ENCODE data around the gene AP5S1. TPM values are rescaled to one million over a fixed set of nuclear protein-coding genes. Genes with fewer than 3 reads are reported as not detected.

AP5S1 gene
- total RNA-seq, 1 experiment from 2014 or later, result 2.8 TPM

DNA sequence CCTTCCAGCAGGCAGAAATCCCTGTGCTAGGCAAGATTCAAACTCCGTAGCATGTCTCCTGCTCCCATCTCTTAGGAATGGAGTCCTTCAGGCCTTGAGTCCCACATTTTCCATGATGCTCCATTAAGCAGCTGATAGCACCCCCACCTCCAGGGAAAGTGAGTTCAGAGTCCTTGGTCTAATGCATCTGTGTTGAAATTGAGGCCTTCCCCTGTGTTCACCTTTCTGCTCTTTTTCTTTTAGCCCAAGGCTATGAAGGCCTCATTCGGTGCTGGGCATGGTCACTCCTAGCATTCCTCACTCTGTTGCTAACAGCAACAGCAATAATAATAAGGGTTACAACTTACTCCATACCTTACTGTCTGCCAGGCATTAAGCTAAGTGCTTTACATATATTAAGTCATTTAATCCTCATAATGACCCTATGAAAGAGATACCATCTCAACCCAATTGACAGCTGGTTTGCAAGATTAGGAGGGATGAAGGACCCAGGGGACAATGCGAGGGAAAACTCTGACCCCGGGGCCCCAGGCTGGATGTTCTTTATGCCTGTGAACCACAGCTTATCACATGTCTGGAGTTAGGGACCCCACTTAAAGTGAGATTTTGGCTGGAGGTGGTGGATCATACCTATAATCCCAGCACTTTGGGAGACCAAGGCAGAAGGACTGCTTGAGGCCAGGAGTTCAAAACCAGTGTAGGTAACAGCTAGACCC, 51.4 kb downstream of the AP5S1 start:
- ATAC-seq (no peak), DNase-seq (ENCODE audit: low spot score) (no peak)
- Mint-ChIP-seq H3K4me1 (peaks cover 7% of the 10 kb centered on the region), H3K27ac (no peak overlapping the region), H3K9me3 (no peaks in the 10 kb centered on the region), H3K36me3 (peaks cover 12% of the 10 kb centered on the region), H3K27me3 (ENCODE audit: low read depth) (no peaks in the 10 kb centered on the region), H3K4me3 (no peak overlapping the region)
- ChIA-PET CTCF (interaction anchor here (0.6 to 1.3 kb wide), 2 partner anchors 17 to 353 kb away, joined by 3 read pairs; no protein-coding TSS in a partner anchor), POLR2A (no interaction called here)
- TF ChIP-seq TEAD1 (CRISPR knock-in tag; IDR thresholded peaks at IDR 0.05) (no peak), E2F1 (CRISPR knock-in tag; IDR thresholded peaks at IDR 0.05) (no peak), ATF6 (CRISPR knock-in tag; IDR thresholded peaks at IDR 0.05) (no peak), IRF2 (CRISPR knock-in tag; IDR thresholded peaks at IDR 0.05; ENCODE audit: borderline replicate concordance, low read depth) (no peak), ELF4 (CRISPR knock-in tag; IDR thresholded peaks at IDR 0.05; ENCODE audit: low read depth) (no peak), HMGA2 (CRISPR knock-in tag; IDR thresholded peaks at IDR 0.05) (no peak), TP53 (CRISPR knock-in tag; IDR thresholded peaks at IDR 0.05) (no peak), AR (CRISPR knock-in tag; IDR thresholded peaks at IDR 0.05) (no peak), ESRRA (CRISPR knock-in tag; IDR thresholded peaks at IDR 0.05; ENCODE audit: borderline replicate concordance) (no peak), NR1H2 (CRISPR knock-in tag; IDR thresholded peaks at IDR 0.05) (no peak), RORB (CRISPR knock-in tag; IDR thresholded peaks at IDR 0.05) (no peak), TCF7 (CRISPR knock-in tag; IDR thresholded peaks at IDR 0.05; ENCODE audit: low read depth) (no peak), EMX1 (CRISPR knock-in tag; IDR thresholded peaks at IDR 0.05) (no peak), MLX (CRISPR knock-in tag; IDR thresholded peaks at IDR 0.05) (no peak), JAZF1 (CRISPR knock-in tag; IDR thresholded peaks at IDR 0.05) (no peak)
- TF ChIP-seq, protein P1, sequence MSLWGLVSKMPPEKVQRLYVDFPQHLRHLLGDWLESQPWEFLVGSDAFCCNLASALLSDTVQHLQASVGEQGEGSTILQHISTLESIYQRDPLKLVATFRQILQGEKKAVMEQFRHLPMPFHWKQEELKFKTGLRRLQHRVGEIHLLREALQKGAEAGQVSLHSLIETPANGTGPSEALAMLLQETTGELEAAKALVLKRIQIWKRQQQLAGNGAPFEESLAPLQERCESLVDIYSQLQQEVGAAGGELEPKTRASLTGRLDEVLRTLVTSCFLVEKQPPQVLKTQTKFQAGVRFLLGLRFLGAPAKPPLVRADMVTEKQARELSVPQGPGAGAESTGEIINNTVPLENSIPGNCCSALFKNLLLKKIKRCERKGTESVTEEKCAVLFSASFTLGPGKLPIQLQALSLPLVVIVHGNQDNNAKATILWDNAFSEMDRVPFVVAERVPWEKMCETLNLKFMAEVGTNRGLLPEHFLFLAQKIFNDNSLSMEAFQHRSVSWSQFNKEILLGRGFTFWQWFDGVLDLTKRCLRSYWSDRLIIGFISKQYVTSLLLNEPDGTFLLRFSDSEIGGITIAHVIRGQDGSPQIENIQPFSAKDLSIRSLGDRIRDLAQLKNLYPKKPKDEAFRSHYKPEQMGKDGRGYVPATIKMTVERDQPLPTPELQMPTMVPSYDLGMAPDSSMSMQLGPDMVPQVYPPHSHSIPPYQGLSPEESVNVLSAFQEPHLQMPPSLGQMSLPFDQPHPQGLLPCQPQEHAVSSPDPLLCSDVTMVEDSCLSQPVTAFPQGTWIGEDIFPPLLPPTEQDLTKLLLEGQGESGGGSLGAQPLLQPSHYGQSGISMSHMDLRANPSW (CRISPR knock-in tag; conservative IDR thresholded peaks at IDR 0.05; ENCODE audit: low read depth), result no peak

GRCh38 chr20:3873507-3873906, 53.2 kb downstream of the AP5S1 start:
- Mint-ChIP-seq H3K9me3 (no peaks in the 10 kb centered on the region), H3K4me3 (no peak overlapping the region), H3K27ac (no peak overlapping the region), H3K27me3 (ENCODE audit: low read depth) (no peaks in the 10 kb centered on the region), H3K36me3 (peaks cover 15% of the 10 kb centered on the region), H3K4me1 (peaks cover 7% of the 10 kb centered on the region)
- TF ChIP-seq ATF3 (CRISPR knock-in tag; conservative IDR thresholded peaks at IDR 0.05), result no peak
- no peak for TF ChIP-seq TP53 (CRISPR knock-in tag; IDR thresholded peaks at IDR 0.05)
- no peak for TF ChIP-seq CDX4 (CRISPR knock-in tag; IDR thresholded peaks at IDR 0.05; ENCODE audit: borderline replicate concordance)
- CTCF ChIA-PET, result no interaction called here
- POLR2A ChIA-PET, result interaction anchor here (0.6 kb wide), 1 partner anchor 12 kb away, joined by 4 read pairs; no protein-coding TSS in a partner anchor
- no peak for ATAC-seq
- no peak for DNase-seq (ENCODE audit: low spot score)

All from WTC11 (cell line).